HG02970 (cell line): ENCODE data around the gene CCDC134.
A peak's percentile ranks its signal among the peaks of the same experiment; 100 is the strongest.

ENCODE experiments used
- ATAC-seq: cut with Tn5 transposase; IDR thresholded peaks from one replicate; pipeline ENCODE4 v1.9.1; 2021; ENCODE audit warnings: mild to moderate bottlenecking, moderate library complexity, moderate number of reproducible peaks; ENCODE audit not compliant: unreplicated experiment, low FRiP score

Gene CCDC134

GRCh38 chr22:41800348-41801146 is at the start of gene CCDC134:
TSS of gene CCDC134 (plus strand) at chr22:41800679. CDS start at chr22:41808891, 8,212 bp downstream.
- ATAC-seq = peak; percentile 78

GRCh38 chr22:41752011-41752970 is 48.2 kb upstream of the CCDC134 start:
- no peak for ATAC-seq

GRCh38 chr22:41753984-41754383 is 46.5 kb upstream of the CCDC134 start:
- no peak for ATAC-seq

GRCh38 chr22:41757502-41757901 is 43.0 kb upstream of the CCDC134 start:
- no peak for ATAC-seq

- no peak for ATAC-seq
Observed at GRCh38 chr22:41758231-41758630, 42.2 kb upstream of the CCDC134 start.

GRCh38 chr22:41762980-41763779 is 37.3 kb upstream of the CCDC134 start:
- no peak for ATAC-seq

GRCh38 chr22:41766476-41766875 is 34.0 kb upstream of the CCDC134 start:
- ATAC-seq = no peak

GRCh38 chr22:41768430-41768829 is 32.0 kb upstream of the CCDC134 start:
- ATAC-seq = no peak

GRCh38 chr22:41770715-41771468 is 29.6 kb upstream of the CCDC134 start:
- ATAC-seq = no peak

- no peak for ATAC-seq
Observed at GRCh38 chr22:41772198-41772597, 28.3 kb upstream of the CCDC134 start.

- ATAC-seq = no peak
Observed at GRCh38 chr22:41772645-41773044, 27.8 kb upstream of the CCDC134 start.

GRCh38 chr22:41775338-41775737 is 25.1 kb upstream of the CCDC134 start:
- ATAC-seq = no peak

GRCh38 chr22:41775976-41776375 is 24.5 kb upstream of the CCDC134 start:
- ATAC-seq = no peak

GRCh38 chr22:41776381-41776780 is 24.1 kb upstream of the CCDC134 start:
- no peak for ATAC-seq

GRCh38 chr22:41777749-41778425 is 22.6 kb upstream of the CCDC134 start:
- ATAC-seq = no peak

- ATAC-seq = no peak
Observed at GRCh38 chr22:41779929-41780505, 20.5 kb upstream of the CCDC134 start.

GRCh38 chr22:41780746-41781505 is 19.6 kb upstream of the CCDC134 start:
- ATAC-seq = peak; percentile 59

- ATAC-seq = peak; percentile 19
Observed at GRCh38 chr22:41781507-41781906, 19.0 kb upstream of the CCDC134 start.
